ENCODE data around the gene NDUFS8. TPM values are rescaled to one million over a fixed set of nuclear protein-coding genes. Genes with fewer than 3 reads are reported as not detected.
"Not testable (repeated sequence)": the region's sequence is repeated elsewhere in the genome, so short reads cannot be mapped to it uniquely, and the experiment has no call there.

Gene NDUFS8
- polyA plus RNA-seq, 3 donors: 62.9 to 141 (median 114) TPM

GRCh38 chr11:67991347-67992121 lies 38.9 kb upstream of the NDUFS8 start:
- H3K9ac ChIP-seq (ENCODE audit: insufficient read depth, low read length, poor library complexity, severe bottlenecking); H3K27me3 ChIP-seq (ENCODE audit: control insufficient read depth in 2 of 2, insufficient read depth in 2 of 2, low read length in 2 of 2); H2AFZ ChIP-seq (ENCODE audit: insufficient read depth, low read depth, low read length, poor library complexity, severe bottlenecking); intact Hi-C loops (cut with micrococcal nuclease); H3K27ac ChIP-seq (ENCODE audit: low read depth in 1 of 2, low read length in 2 of 2); H3K4me1 ChIP-seq (ENCODE audit: control insufficient read depth in 1 of 2, insufficient read depth in 2 of 2, low read length in 2 of 2); H3K4me2 ChIP-seq (replicated peaks; ENCODE audit: extremely low read depth, low read length, poor library complexity, severe bottlenecking); DNase-seq; H3K27ac Mint-ChIP-seq; H3K9me3 ChIP-seq (replicated peaks in 1 of 2; ENCODE audit: control insufficient read depth in 1 of 2, insufficient read depth in 1 of 2, low read length in 2 of 2); H3K9me3 Mint-ChIP-seq; H3K79me2 ChIP-seq (ENCODE audit: insufficient read depth, low read length); H3K4me3 ChIP-seq (replicated peaks in 1 of 3; ENCODE audit: low read depth in 2 of 3, low read length in 3 of 3); H3K27me3 Mint-ChIP-seq (ENCODE audit: low read depth in 3 of 3): not testable (repeated sequence)
- Histone ChIP-seq H4K20me1 (ENCODE audit: insufficient read depth, low read length) (peaks cover 41% of the 10 kb centered on the region), H3K36me3 (replicated peaks in 1 of 2; ENCODE audit: control insufficient read depth in 1 of 2, insufficient read depth in 2 of 2, low read length in 2 of 2) (peaks cover 21 to 35% of the 10 kb centered on the region in 2 donors)
- H3K4me3 Mint-ChIP-seq: peak overlapping the region in 1 of 2 donors; percentile 60
- 50% methylated on average over 2 of the region's 70 CpGs for WGBS (ENCODE audit: insufficient coverage)
- H3K4me1 Mint-ChIP-seq: peaks cover 19% of the 10 kb centered on the region
- peaks cover 28 to 41% of the 10 kb centered on the region in 2 donors for H3K36me3 Mint-ChIP-seq

GRCh38 chr11:67993821-67994220 lies 36.7 kb upstream of the NDUFS8 start:
- not testable (repeated sequence) for H3K4me2 ChIP-seq (replicated peaks; ENCODE audit: extremely low read depth, low read length, poor library complexity, severe bottlenecking); H3K27me3 ChIP-seq (ENCODE audit: control insufficient read depth in 2 of 2, insufficient read depth in 2 of 2, low read length in 2 of 2)
- H3K27ac Mint-ChIP-seq: peak overlapping the region in 2 of 7 donors; percentile 25 to 57

GRCh38 chr11:67994387-67994786 lies 36.1 kb upstream of the NDUFS8 start:
- peaks cover 33 to 35% of the 10 kb centered on the region in 2 donors for H3K4me1 ChIP-seq (ENCODE audit: control insufficient read depth in 1 of 2, insufficient read depth in 2 of 2, low read length in 2 of 2)
- H3K4me3 ChIP-seq (replicated peaks in 1 of 3; ENCODE audit: low read depth in 2 of 3, low read length in 3 of 3); H3K4me2 ChIP-seq (replicated peaks; ENCODE audit: extremely low read depth, low read length, poor library complexity, severe bottlenecking); H3K27ac ChIP-seq (ENCODE audit: low read depth in 1 of 2, low read length in 2 of 2); intact Hi-C loops (cut with micrococcal nuclease); H3K9me3 Mint-ChIP-seq; H3K27ac Mint-ChIP-seq; H3K4me3 Mint-ChIP-seq; H3K27me3 ChIP-seq (ENCODE audit: control insufficient read depth in 2 of 2, insufficient read depth in 2 of 2, low read length in 2 of 2); H3K9me3 ChIP-seq (replicated peaks in 1 of 2; ENCODE audit: control insufficient read depth in 1 of 2, insufficient read depth in 1 of 2, low read length in 2 of 2); H3K9ac ChIP-seq (ENCODE audit: insufficient read depth, low read length, poor library complexity, severe bottlenecking); H3K27me3 Mint-ChIP-seq (ENCODE audit: low read depth in 3 of 3); DNase-seq; H2AFZ ChIP-seq (ENCODE audit: insufficient read depth, low read depth, low read length, poor library complexity, severe bottlenecking): not testable (repeated sequence)
- H4K20me1 ChIP-seq (ENCODE audit: insufficient read depth, low read length): peaks cover 70% of the 10 kb centered on the region
- peaks cover 38 to 56% of the 10 kb centered on the region in 2 donors for H3K36me3 ChIP-seq (replicated peaks in 1 of 2; ENCODE audit: control insufficient read depth in 1 of 2, insufficient read depth in 2 of 2, low read length in 2 of 2)
- peaks cover 16% of the 10 kb centered on the region for H3K79me2 ChIP-seq (ENCODE audit: insufficient read depth, low read length)
- H3K4me1 Mint-ChIP-seq: peaks cover 44% of the 10 kb centered on the region
- H3K36me3 Mint-ChIP-seq: peaks cover 44 to 67% of the 10 kb centered on the region in 2 donors
- 100% methylated on average over 5 of the region's 5 CpGs for WGBS (ENCODE audit: insufficient coverage)

More at GRCh38 chr11:67993821-67994220, 36.7 kb upstream of the NDUFS8 start:
- H3K79me2 ChIP-seq (ENCODE audit: insufficient read depth, low read length); H3K9ac ChIP-seq (ENCODE audit: insufficient read depth, low read length, poor library complexity, severe bottlenecking); H3K27ac ChIP-seq (ENCODE audit: low read depth in 1 of 2, low read length in 2 of 2); H3K9me3 ChIP-seq (replicated peaks in 1 of 2; ENCODE audit: control insufficient read depth in 1 of 2, insufficient read depth in 1 of 2, low read length in 2 of 2); H3K4me3 ChIP-seq (replicated peaks in 1 of 3; ENCODE audit: low read depth in 2 of 3, low read length in 3 of 3); H3K9me3 Mint-ChIP-seq; H2AFZ ChIP-seq (ENCODE audit: insufficient read depth, low read depth, low read length, poor library complexity, severe bottlenecking); H3K4me3 Mint-ChIP-seq; H3K27me3 Mint-ChIP-seq (ENCODE audit: low read depth in 3 of 3); intact Hi-C loops (cut with micrococcal nuclease): not testable (repeated sequence)
- H3K36me3 ChIP-seq (replicated peaks in 1 of 2; ENCODE audit: control insufficient read depth in 1 of 2, insufficient read depth in 2 of 2, low read length in 2 of 2): peaks cover 33 to 51% of the 10 kb centered on the region in 2 donors
- peaks cover 42% of the 10 kb centered on the region for H3K4me1 Mint-ChIP-seq
- H4K20me1 ChIP-seq (ENCODE audit: insufficient read depth, low read length): peaks cover 64% of the 10 kb centered on the region
- H3K36me3 Mint-ChIP-seq: peaks cover 44 to 61% of the 10 kb centered on the region in 2 donors
- 20% methylated on average over 10 of the region's 12 CpGs for WGBS (ENCODE audit: insufficient coverage)
- TF ChIP-seq CTCF (IDR thresholded peaks at IDR 0.05): peak; percentile 78
- peak in 1 of 3 donors; percentile 16 for DNase-seq
- peaks cover 27 to 30% of the 10 kb centered on the region in 2 donors for H3K4me1 ChIP-seq (ENCODE audit: control insufficient read depth in 1 of 2, insufficient read depth in 2 of 2, low read length in 2 of 2)

GRCh38 chr11:67995129-67995528 lies 35.4 kb upstream of the NDUFS8 start:
- H2AFZ ChIP-seq (ENCODE audit: insufficient read depth, low read depth, low read length, poor library complexity, severe bottlenecking); H3K27me3 ChIP-seq (ENCODE audit: control insufficient read depth in 2 of 2, insufficient read depth in 2 of 2, low read length in 2 of 2); H3K9me3 ChIP-seq (replicated peaks in 1 of 2; ENCODE audit: control insufficient read depth in 1 of 2, insufficient read depth in 1 of 2, low read length in 2 of 2); intact Hi-C loops (cut with micrococcal nuclease); H3K4me3 Mint-ChIP-seq; H3K4me2 ChIP-seq (replicated peaks; ENCODE audit: extremely low read depth, low read length, poor library complexity, severe bottlenecking); H3K9me3 Mint-ChIP-seq; H3K9ac ChIP-seq (ENCODE audit: insufficient read depth, low read length, poor library complexity, severe bottlenecking); DNase-seq; H3K27me3 Mint-ChIP-seq (ENCODE audit: low read depth in 3 of 3); H3K4me3 ChIP-seq (replicated peaks in 1 of 3; ENCODE audit: low read depth in 2 of 3, low read length in 3 of 3); H3K27ac ChIP-seq (ENCODE audit: low read depth in 1 of 2, low read length in 2 of 2): not testable (repeated sequence)
- Mint-ChIP-seq H3K27ac (peak overlapping the region in 2 of 7 donors; percentile 16 to 58), H3K4me1 (peaks cover 48% of the 10 kb centered on the region), H3K36me3 (peaks cover 44 to 73% of the 10 kb centered on the region in 2 donors)
- peaks cover 46 to 64% of the 10 kb centered on the region in 2 donors for H3K36me3 ChIP-seq (replicated peaks in 1 of 2; ENCODE audit: control insufficient read depth in 1 of 2, insufficient read depth in 2 of 2, low read length in 2 of 2)
- H4K20me1 ChIP-seq (ENCODE audit: insufficient read depth, low read length): peaks cover 77% of the 10 kb centered on the region
- peaks cover 23% of the 10 kb centered on the region for H3K79me2 ChIP-seq (ENCODE audit: insufficient read depth, low read length)
- peaks cover 34 to 43% of the 10 kb centered on the region in 2 donors for H3K4me1 ChIP-seq (ENCODE audit: control insufficient read depth in 1 of 2, insufficient read depth in 2 of 2, low read length in 2 of 2)
- WGBS (ENCODE audit: insufficient coverage): 100% methylated on average over 2 of the region's 3 CpGs
